Vagina (tissue), 2 donors: ENCODE results near the gene PTPRE. TPM values are rescaled to one million over a fixed set of nuclear protein-coding genes. Genes with fewer than 3 reads are reported as not detected.

Experiments used
- DNase-seq, 2 donors: peaks; one replicate each; pipeline ENCODE4 v3.0.0-alpha.2; 2017; ENCODE audit errors: extremely low spot score in 2 of 2
- H3K27ac ChIP-seq: fragments of 200-600 bp; sonication (generic); one replicate; pipeline ENCODE4 v1.5.1; 2019
- H3K27me3 ChIP-seq: fragments of 200-600 bp; sonication (generic); one replicate; pipeline ENCODE4 v1.5.1; 2019
- H3K36me3 ChIP-seq, 2 donors: fragments of 200-600 bp; sonication (generic); one replicate each; pipeline ENCODE4 v1.5.1; 2017 to 2019
- H3K4me1 ChIP-seq: fragments of 200-600 bp; sonication (generic); one replicate; pipeline ENCODE4 v1.5.1; 2019
- H3K4me3 ChIP-seq, 2 donors: fragments of 200-600 bp; sonication (generic); 1 replicate in 1 of 2; 2 replicates in 1 of 2; pipeline ENCODE4 v1.5.1; 2016 to 2019
- H3K9me3 ChIP-seq: fragments of 200-600 bp; sonication (generic); one replicate; pipeline ENCODE4 v1.5.1; 2019
- CTCF ChIP-seq, 3 experiments: fragments of 450-650 bp in 2 of 3; fragments of 200-600 bp in 1 of 3; sonication (generic) in 1 of 3; IDR thresholded peaks; one replicate each; pipeline ENCODE4 v1.5.1; 2017 to 2019; ENCODE audit warnings: antibody characterized with exemption in 3 of 3, mild to moderate bottlenecking in 2 of 3, moderate library complexity in 2 of 3
- POLR2A ChIP-seq, 2 donors: fragments of 450-650 bp; IDR thresholded peaks; one replicate each; pipeline ENCODE4 v1.6.1; 2017; ENCODE audit warnings: antibody characterized with exemption in 2 of 2, mild to moderate bottlenecking in 2 of 2, moderate library complexity in 2 of 2
- POLR2AphosphoS5 ChIP-seq, 2 donors: sonication (generic); formaldehyde crosslinking; IDR thresholded peaks; one replicate each; pipeline ENCODE4 v1.9.0; 2017; ENCODE audit warnings: antibody characterized with exemption in 2 of 2, mild to moderate bottlenecking in 2 of 2, low read depth in 1 of 2; ENCODE audit not compliant: insufficient read depth in 1 of 2
- intact Hi-C: fragments of 100-400 bp; cut with DNase I; formaldehyde crosslinking; loops from one replicate; pipeline ENCODE4 v1.15.1; 2023
- total RNA-seq: library from RNA; depleted of rRNA; stranded (reverse); fragments of >200 nt; gene quantifications from one replicate; pipeline ENCODE4 v1.2.3, GENCODE V29; 2016

PTPRE gene
- total RNA-seq, 1 donor from 2014 or later: 77.6 TPM

GRCh38 chr10:127978481-127978880 is 71.6 kb downstream of the PTPRE start:
- no peak overlapping the region for H3K4me3 ChIP-seq

GRCh38 chr10:127979045-127979444 is 72.1 kb downstream of the PTPRE start:
- DNase-seq: peak in 1 of 2 donors; percentile 54
- peaks cover 24% of the 10 kb centered on the region for H3K4me1 ChIP-seq
- H3K4me3 ChIP-seq: no peak overlapping the region
- TF ChIP-seq CTCF (IDR thresholded peaks at IDR 0.05): no peak
- TF ChIP-seq POLR2AphosphoS5 (IDR thresholded peaks at IDR 0.05; ENCODE audit: insufficient read depth in 1 of 2, low read depth in 1 of 2): no peak
- no peak for TF ChIP-seq POLR2A (IDR thresholded peaks at IDR 0.05)
- H3K9me3 ChIP-seq: no peaks in the 10 kb centered on the region
- no peaks in the 10 kb centered on the region for H3K36me3 ChIP-seq
- H3K27me3 ChIP-seq: no peaks in the 10 kb centered on the region
- H3K27ac ChIP-seq: no peak overlapping the region
- intact Hi-C loops: no loop called here

More at GRCh38 chr10:127978481-127978880, 71.6 kb downstream of the PTPRE start:
- H3K9me3 ChIP-seq: no peaks in the 10 kb centered on the region
- no peak for TF ChIP-seq POLR2A (IDR thresholded peaks at IDR 0.05)
- TF ChIP-seq CTCF (IDR thresholded peaks at IDR 0.05): no peak
- no peak for TF ChIP-seq POLR2AphosphoS5 (IDR thresholded peaks at IDR 0.05; ENCODE audit: insufficient read depth in 1 of 2, low read depth in 1 of 2)
- peak in 1 of 2 donors; percentile 64 for DNase-seq
- intact Hi-C loops: no loop called here
- no peaks in the 10 kb centered on the region for H3K36me3 ChIP-seq
- H3K27ac ChIP-seq: peak overlapping the region; percentile 14
- H3K4me1 ChIP-seq: peaks cover 24% of the 10 kb centered on the region
- H3K27me3 ChIP-seq: no peaks in the 10 kb centered on the region

- DNase-seq: no peak
- H3K9me3 ChIP-seq: no peaks in the 10 kb centered on the region
- no peaks in the 10 kb centered on the region for H3K36me3 ChIP-seq
- TF ChIP-seq POLR2AphosphoS5 (IDR thresholded peaks at IDR 0.05; ENCODE audit: insufficient read depth in 1 of 2, low read depth in 1 of 2) (no peak), POLR2A (IDR thresholded peaks at IDR 0.05) (no peak), CTCF (IDR thresholded peaks at IDR 0.05) (no peak)
- no peak overlapping the region for H3K4me3 ChIP-seq
- H3K27me3 ChIP-seq: no peaks in the 10 kb centered on the region
- H3K27ac ChIP-seq: no peak overlapping the region
- intact Hi-C loops: no loop called here
- peaks cover 24% of the 10 kb centered on the region for H3K4me1 ChIP-seq
These were observed 72.7 kb downstream of the PTPRE start for GRCh38 chr10:127979566-127979965.

- H3K36me3 ChIP-seq: no peaks in the 10 kb centered on the region
- H3K9me3 ChIP-seq: no peaks in the 10 kb centered on the region
- H3K27me3 ChIP-seq: no peaks in the 10 kb centered on the region
- intact Hi-C loops: no loop called here
- H3K4me3 ChIP-seq: no peak overlapping the region
- no peak overlapping the region for H3K27ac ChIP-seq
- TF ChIP-seq POLR2A (IDR thresholded peaks at IDR 0.05) (no peak), CTCF (IDR thresholded peaks at IDR 0.05) (no peak), POLR2AphosphoS5 (IDR thresholded peaks at IDR 0.05; ENCODE audit: insufficient read depth in 1 of 2, low read depth in 1 of 2) (no peak)
- no peak for DNase-seq
- peaks cover 24% of the 10 kb centered on the region for H3K4me1 ChIP-seq
These were observed 74.0 kb downstream of the PTPRE start for GRCh38 chr10:127980898-127981297.

- Histone ChIP-seq H3K36me3 (no peaks in the 10 kb centered on the region), H3K27me3 (no peaks in the 10 kb centered on the region), H3K27ac (no peak overlapping the region), H3K9me3 (no peaks in the 10 kb centered on the region), H3K4me3 (no peak overlapping the region), H3K4me1 (peaks cover 13% of the 10 kb centered on the region)
- no peak for DNase-seq
- intact Hi-C loops: no loop called here
- TF ChIP-seq POLR2A (IDR thresholded peaks at IDR 0.05): no peak
- no peak for TF ChIP-seq CTCF (IDR thresholded peaks at IDR 0.05)
- no peak for TF ChIP-seq POLR2AphosphoS5 (IDR thresholded peaks at IDR 0.05; ENCODE audit: insufficient read depth in 1 of 2, low read depth in 1 of 2)
These were observed 75.7 kb downstream of the PTPRE start for GRCh38 chr10:127982601-127983000.
